Astrocyte of the spinal cord (primary cell): ENCODE results near the gene RREB1.

Source experiments
- DNase-seq: peaks from one replicate; pipeline ENCODE4 v3.0.0; 2011; ENCODE audit warnings: low read depth, low spot score
- H3K4me3 ChIP-seq: 2 replicates; pipeline ENCODE4 v1.5.1; 2011; ENCODE audit warnings: low read depth, mild to moderate bottlenecking, low read length, moderate library complexity
- CTCF ChIP-seq: IDR thresholded peaks from 2 replicates; pipeline ENCODE4 v1.5.1; 2012; ENCODE audit warnings: low read depth, mild to moderate bottlenecking, low read length, inconsistent platforms
- in situ Hi-C: cut with HindIII; loops from 2 replicates; pipeline ENCODE4 v1.10.0; 2017; ENCODE audit warnings: low sequenced_read_pairs

The RREB1 gene

GRCh38 chr6:7122684-7123083 is 14.9 kb downstream of the RREB1 start:
- H3K4me3 ChIP-seq = no peak overlapping the region
- TF ChIP-seq CTCF = no peak
- in situ Hi-C loops = no loop called here
- no peak for DNase-seq

GRCh38 chr6:7124114-7124513 is 16.4 kb downstream of the RREB1 start:
- TF ChIP-seq CTCF = no peak
- in situ Hi-C loops = no loop called here
- no peak for DNase-seq
- H3K4me3 ChIP-seq = no peak overlapping the region

GRCh38 chr6:7124636-7125035 is 16.9 kb downstream of the RREB1 start:
- in situ Hi-C loops = no loop called here
- no peak for DNase-seq
- TF ChIP-seq CTCF = no peak
- no peak overlapping the region for H3K4me3 ChIP-seq

- in situ Hi-C loops = no loop called here
- H3K4me3 ChIP-seq = no peak overlapping the region
- DNase-seq = no peak
- TF ChIP-seq CTCF = no peak
Observed at GRCh38 chr6:7125290-7125689, 17.5 kb downstream of the RREB1 start.

- in situ Hi-C loops = no loop called here
- DNase-seq = no peak
- no peak for TF ChIP-seq CTCF
- no peak overlapping the region for H3K4me3 ChIP-seq
Observed at GRCh38 chr6:7126754-7127153, 19.0 kb downstream of the RREB1 start.

GRCh38 chr6:7127680-7128079 is 19.9 kb downstream of the RREB1 start:
- H3K4me3 ChIP-seq = no peak overlapping the region
- TF ChIP-seq CTCF = no peak
- in situ Hi-C loops = no loop called here
- no peak for DNase-seq

- no peak for DNase-seq
- TF ChIP-seq CTCF = no peak
- in situ Hi-C loops = no loop called here
- no peak overlapping the region for H3K4me3 ChIP-seq
Observed at GRCh38 chr6:7129360-7129759, 21.6 kb downstream of the RREB1 start.
